NCI-H2081 (cell line): ENCODE results near the gene EEPD1.
"Not testable (repeated sequence)": the region's sequence is repeated elsewhere in the genome, so short reads cannot be mapped to it uniquely, and the experiment has no call there.

ENCODE experiments used
- DNase-seq, 2 experiments: peaks; one replicate each; lab custom pipeline; 2025; lab: John Stamatoyannopoulos, UW

EEPD1 gene

GRCh38 chr7:36152756-36153570, at the start of gene EEPD1:
EEPD1 (plus strand) TSS chr7:36153254; CDS start chr7:36154325, 1,071 bp downstream.
- DNase-seq, result peak; percentile 97 to 100

GRCh38 chr7:36103837-36104561, 49.1 kb upstream of the EEPD1 start:
- DNase-seq, result no peak

- not testable (repeated sequence) for DNase-seq
These were observed 45.8 kb upstream of the EEPD1 start for GRCh38 chr7:36106972-36107908.

GRCh38 chr7:36107926-36108631, 45.0 kb upstream of the EEPD1 start:
- no peak for DNase-seq

GRCh38 chr7:36109013-36109627, 43.9 kb upstream of the EEPD1 start:
- peak; percentile 43 to 75 for DNase-seq

GRCh38 chr7:36110584-36110983, 42.5 kb upstream of the EEPD1 start:
- DNase-seq, result no peak

- DNase-seq, result no peak
These were observed 40.1 kb upstream of the EEPD1 start for GRCh38 chr7:36112969-36113368.

- DNase-seq, result no peak
These were observed 38.7 kb upstream of the EEPD1 start for GRCh38 chr7:36114355-36114754.

- DNase-seq, result no peak
These were observed 37.4 kb upstream of the EEPD1 start for GRCh38 chr7:36115448-36116321.

GRCh38 chr7:36116347-36117202, 36.5 kb upstream of the EEPD1 start:
- DNase-seq, result no peak

GRCh38 chr7:36117203-36117840, 35.7 kb upstream of the EEPD1 start:
- no peak for DNase-seq

- no peak for DNase-seq
These were observed 34.7 kb upstream of the EEPD1 start for GRCh38 chr7:36118344-36118743.

- DNase-seq, result no peak
These were observed 33.9 kb upstream of the EEPD1 start for GRCh38 chr7:36119005-36119706.

- DNase-seq, result not testable (repeated sequence)
These were observed 32.9 kb upstream of the EEPD1 start for GRCh38 chr7:36119983-36120646.

- DNase-seq, result not testable (repeated sequence)
These were observed 27.4 kb upstream of the EEPD1 start for GRCh38 chr7:36125630-36126029.

- DNase-seq, result no peak
These were observed 25.8 kb upstream of the EEPD1 start for GRCh38 chr7:36127075-36127740.
